Measurements from ENCODE around the gene MYBPC1. TPM values are rescaled to one million over a fixed set of nuclear protein-coding genes. Genes with fewer than 3 reads are reported as not detected.

The MYBPC1 gene
- total and polyA plus RNA-seq, 2 of the 13 experiments (the other 11 are each of a cell fraction or from before 2014, with no cell fraction given), result 0.31 to 0.53 TPM

GRCh38 chr12:101696251-101697196, 101.8 kb downstream of the MYBPC1 start (continued):
- TF ChIP-seq HMGA1 (CRISPR knock-in tag; conservative IDR thresholded peaks at IDR 0.05) (no peak), ZNF619 (CRISPR knock-in tag; IDR thresholded peaks at IDR 0.05) (no peak), NR3C1 (CRISPR knock-in tag; IDR thresholded peaks at IDR 0.05) (no peak), ZSCAN20 (CRISPR knock-in tag; IDR thresholded peaks at IDR 0.05; ENCODE audit: borderline replicate concordance) (no peak), AKAP8 (CRISPR knock-in tag; IDR thresholded peaks at IDR 0.05) (no peak; the same call in 1 of the 2 replicates), CBFB (CRISPR knock-in tag; IDR thresholded peaks at IDR 0.05) (no peak), JUND (CRISPR knock-in tag; IDR thresholded peaks at IDR 0.05) (no peak; the same call in 1 of the 2 replicates), NFIB (CRISPR knock-in tag; IDR thresholded peaks at IDR 0.05; ENCODE audit: borderline replicate concordance) (no peak), ZFAT (CRISPR knock-in tag; conservative IDR thresholded peaks at IDR 0.05) (no peak), E2F5 (CRISPR knock-in tag; conservative IDR thresholded peaks at IDR 0.05) (no peak), TAF15 (IDR thresholded peaks at IDR 0.05; ENCODE audit: low read depth, low read length, poor library complexity, severe bottlenecking) (no peak), NFE2L2 (IDR thresholded peaks at IDR 0.05; ENCODE audit: low read length) (no peak), NFE2 (CRISPR knock-in tag; IDR thresholded peaks at IDR 0.05) (no peak), ZNF775 (CRISPR knock-in tag; IDR thresholded peaks at IDR 0.05; ENCODE audit: borderline replicate concordance) (no peak), RXRB (CRISPR knock-in tag; IDR thresholded peaks at IDR 0.05; ENCODE audit: borderline replicate concordance) (peak; percentile 74), ZSCAN22 (CRISPR knock-in tag; IDR thresholded peaks at IDR 0.05) (no peak), SOX5 (CRISPR knock-in tag; IDR thresholded peaks at IDR 0.05; ENCODE audit: borderline replicate concordance) (peak; percentile 71), ZNF777 (CRISPR knock-in tag; IDR thresholded peaks at IDR 0.05) (no peak), ZNF414 (CRISPR knock-in tag; IDR thresholded peaks at IDR 0.05) (peak; percentile 59), REPIN1 (CRISPR knock-in tag; IDR thresholded peaks at IDR 0.05; ENCODE audit: borderline replicate concordance, low read depth) (0 out of 2 replicates have a peak, but pooled peaks have one; percentile 21), THAP7 (CRISPR knock-in tag; IDR thresholded peaks at IDR 0.05) (no peak; the same call in 1 of the 2 replicates), ZNF205 (CRISPR knock-in tag; IDR thresholded peaks at IDR 0.05) (no peak), ZNF251 (CRISPR knock-in tag; IDR thresholded peaks at IDR 0.05) (no peak), ZNF124 (CRISPR knock-in tag; IDR thresholded peaks at IDR 0.05) (no peak), ZNF451 (CRISPR knock-in tag; IDR thresholded peaks at IDR 0.05) (no peak), CEBPZ (IDR thresholded peaks at IDR 0.05; ENCODE audit: low read length) (no peak)
